Kidney tubule cell (primary cell): Measurements from ENCODE around the gene NEURL1B.
A peak's percentile ranks its signal among the peaks of the same experiment; 100 is the strongest.
"Not testable (repeated sequence)": the region's sequence is repeated elsewhere in the genome, so short reads cannot be mapped to it uniquely, and the experiment has no call there.

Experiments
- DNase-seq: peaks from one replicate; pipeline ENCODE4 v3.0.0-alpha.2; 2018; ENCODE audit warnings: low spot score

NEURL1B gene

DNA sequence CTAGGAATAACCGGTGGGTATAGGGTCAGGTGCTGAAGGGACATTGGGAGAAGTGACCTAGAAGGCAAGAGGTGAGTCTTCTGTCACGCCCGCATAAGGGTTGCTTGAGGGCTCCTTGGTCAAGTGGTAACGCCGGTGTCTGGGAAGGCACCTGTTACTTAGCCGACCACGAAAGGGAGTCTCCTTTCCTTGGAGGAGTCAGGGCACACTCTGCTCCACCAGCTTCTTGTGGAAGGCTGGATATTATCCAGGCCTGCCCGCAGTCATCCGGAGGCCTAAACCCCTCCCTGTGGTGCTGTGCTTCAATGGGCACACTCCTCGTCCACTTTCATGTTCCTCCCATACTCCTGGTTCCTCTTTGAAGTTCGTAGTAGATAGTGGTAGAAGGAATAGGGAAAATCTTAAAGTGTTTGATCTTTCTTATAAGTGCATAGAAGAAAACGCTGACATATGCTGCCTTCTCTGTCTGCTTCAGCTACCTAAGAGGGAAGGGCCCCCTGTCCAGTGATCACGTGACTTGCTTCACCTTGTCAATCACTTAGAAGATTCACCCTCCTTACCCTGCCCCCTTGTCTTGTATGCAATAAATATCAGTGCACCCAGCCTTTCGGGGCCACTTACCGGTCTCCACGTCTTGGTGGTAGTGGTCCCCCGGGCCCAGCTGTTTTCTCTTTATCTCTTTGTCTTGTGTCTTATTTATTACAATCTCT is 16.6 kb downstream of the NEURL1B start:
- DNase-seq, result not testable (repeated sequence)

DNA sequence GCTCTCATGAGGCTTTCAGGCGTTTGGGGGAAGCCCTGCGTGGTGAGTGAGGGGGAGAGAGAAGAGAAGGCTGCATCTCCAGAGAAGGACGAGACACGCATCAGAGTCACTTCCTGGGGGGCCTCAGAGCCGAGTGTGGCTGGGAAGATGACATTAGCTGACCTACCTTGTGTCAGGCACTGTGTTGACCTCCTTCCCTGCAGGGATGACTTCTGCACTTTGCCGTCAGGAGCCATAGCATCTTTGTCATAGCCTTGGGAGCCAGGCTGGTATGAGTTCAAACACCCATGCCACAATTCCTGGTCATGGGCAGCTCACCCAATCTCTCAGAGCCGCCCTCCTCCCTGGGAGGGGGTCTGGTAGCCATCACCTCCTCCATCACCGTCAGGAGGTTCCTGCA is 17.3 kb downstream of the NEURL1B start:
- no peak for DNase-seq

DNA sequence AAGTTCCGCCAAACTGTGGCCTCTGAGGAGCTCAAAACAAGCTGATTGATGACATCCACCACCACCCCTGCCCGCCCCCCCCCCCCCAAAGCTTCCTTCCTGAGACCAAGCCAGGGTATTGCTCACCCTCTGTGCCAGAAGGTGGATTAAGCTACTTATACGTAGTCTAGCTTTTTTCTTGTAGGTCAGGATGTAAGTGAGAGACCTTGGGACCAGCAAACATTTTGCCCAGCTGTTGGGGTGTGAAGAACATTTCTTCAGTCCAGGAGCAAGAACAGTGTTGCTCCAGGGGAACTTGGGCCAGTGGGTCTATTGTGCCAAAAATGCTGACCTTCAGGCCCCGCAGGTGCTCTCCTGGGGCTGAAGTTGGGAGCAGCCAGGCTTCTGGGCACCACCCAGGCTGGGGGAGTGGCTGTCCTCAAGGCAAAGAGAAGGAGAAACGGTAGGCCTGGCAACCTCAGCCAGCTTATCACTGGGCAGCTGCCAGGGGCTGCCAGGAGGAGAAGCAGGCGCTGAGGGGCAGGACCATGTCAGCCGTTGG is 18.0 kb downstream of the NEURL1B start:
- no peak for DNase-seq

DNA sequence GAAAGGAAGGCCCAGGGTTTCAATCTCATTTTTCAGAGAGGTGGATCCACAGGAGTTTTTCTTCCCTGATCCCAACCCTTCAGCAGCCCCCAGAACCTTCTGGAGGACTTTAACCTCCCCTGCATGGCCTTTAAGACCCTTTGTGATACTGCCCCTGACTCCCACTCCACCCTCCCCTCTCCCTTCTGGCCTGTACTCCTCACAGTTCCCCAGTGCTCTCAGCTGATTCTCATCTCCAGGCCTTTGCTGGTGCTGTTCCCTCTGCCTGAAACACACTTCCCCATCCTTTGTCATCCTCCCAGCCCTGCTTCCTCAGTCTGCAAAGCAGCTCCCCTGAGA is 18.5 kb downstream of the NEURL1B start:
- DNase-seq, result no peak

DNA sequence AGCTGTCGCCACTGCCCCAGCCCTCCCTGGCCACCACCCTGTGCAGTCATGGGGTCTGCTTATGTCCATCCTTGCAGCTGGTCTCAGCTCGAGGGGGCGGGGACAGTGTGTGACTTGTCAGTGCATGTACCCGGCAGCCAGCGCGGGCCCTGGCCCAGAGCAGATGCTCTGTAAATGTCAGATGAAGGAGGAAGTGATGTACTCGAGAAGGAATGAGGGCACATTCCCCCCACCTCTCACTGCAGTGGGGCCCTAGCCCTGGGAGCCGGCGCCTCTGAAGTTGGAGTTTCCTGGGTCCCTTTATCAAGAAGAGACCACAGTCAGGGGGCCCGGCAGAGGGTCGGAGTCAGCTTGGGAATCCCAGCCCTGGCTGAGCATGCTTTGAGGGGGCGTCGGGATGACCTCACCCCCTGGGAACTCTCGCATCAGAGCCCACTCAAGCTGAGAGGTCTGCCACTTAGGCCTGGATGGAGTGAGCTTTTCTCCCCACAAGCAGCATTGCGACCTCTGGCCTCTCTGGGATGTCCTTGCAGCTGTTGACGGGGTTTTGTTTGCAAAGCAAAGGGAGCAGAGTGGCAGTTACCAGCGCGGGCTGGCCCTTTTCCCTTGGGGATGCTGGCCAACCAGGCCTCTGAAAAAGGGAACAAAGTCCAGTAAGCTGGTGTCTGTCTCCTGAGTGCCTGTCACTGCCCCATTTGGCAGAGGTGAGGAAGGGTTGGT is 19.0 kb downstream of the NEURL1B start:
- DNase-seq, result peak; percentile 59

DNA sequence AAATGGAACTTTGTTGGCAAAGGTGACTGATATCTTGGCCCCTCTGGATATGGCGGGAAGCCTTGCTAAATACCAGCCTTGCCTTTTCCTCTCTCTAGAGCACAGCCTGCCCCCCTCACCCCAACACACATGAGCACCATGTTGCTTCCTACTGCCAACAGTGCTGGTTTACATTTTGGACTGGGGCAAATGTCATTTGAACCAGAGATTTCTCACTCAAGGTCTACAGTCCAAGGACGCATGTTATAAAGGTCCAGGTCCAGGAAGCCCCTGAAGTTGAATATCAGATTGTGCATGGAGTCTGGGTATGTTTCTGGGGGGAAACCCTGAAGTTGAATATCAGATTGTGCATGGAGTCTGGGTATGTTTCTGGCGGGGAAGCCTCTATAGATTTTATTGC is 19.9 kb downstream of the NEURL1B start:
- no peak for DNase-seq

DNA sequence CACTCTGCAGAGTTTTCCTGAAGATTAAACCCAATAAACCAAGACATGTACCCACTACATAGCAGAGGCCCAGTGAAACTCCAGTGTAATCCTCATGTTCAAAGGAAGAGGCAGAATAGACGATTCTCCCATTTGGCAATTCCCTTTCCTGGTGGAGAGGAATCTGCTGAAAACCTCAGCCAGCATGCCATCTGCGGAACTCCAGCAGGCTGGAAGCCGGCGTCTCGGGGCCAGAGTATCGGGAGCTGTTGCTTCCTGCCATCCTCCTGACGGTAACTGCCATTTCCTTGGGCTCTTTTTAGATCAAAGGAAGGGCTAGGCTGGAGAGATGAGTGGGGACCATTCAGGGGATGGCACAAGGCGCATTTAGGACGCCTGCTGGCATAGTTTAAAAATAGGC is 20.5 kb downstream of the NEURL1B start:
- DNase-seq, result no peak

DNA sequence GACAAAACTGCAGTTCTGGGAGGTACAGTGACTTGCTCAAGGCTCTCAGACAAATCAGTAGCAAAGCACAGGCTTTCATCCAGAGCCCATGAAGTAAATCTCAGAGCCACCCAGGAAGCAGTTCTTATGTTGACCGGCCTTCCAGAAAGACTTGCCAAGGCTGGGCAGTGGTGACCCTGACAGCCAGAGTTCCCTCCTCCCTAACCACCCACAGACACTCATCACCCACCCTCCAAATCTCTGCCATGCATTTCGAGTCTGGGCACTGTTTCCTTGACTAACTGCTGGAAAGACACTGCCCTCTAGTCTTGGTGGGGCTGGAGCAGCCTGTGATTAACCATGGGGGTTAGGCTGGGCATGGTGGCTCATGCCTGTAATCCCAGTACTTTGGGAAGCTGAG is 21.5 kb downstream of the NEURL1B start:
- DNase-seq, result no peak

DNA sequence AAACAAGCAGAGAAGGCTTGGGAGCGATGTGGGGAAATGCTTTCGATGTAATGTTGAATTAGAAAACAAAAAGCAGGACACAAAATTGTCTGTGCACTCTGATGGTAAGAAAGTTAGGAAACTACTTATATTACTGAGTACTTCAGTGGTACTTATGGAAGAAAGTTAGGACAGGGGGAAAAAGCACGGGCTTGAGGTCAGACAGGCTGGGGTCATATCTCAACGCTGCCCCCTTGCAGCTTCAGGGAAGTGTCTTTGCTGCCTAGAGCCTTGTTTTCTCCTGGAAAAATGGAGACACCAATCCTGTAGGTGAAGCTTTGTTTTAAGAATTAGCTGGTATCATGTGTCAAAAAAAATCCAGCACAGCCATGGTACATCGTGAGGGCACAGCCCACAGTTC is 23.0 kb downstream of the NEURL1B start:
- no peak for DNase-seq

DNA sequence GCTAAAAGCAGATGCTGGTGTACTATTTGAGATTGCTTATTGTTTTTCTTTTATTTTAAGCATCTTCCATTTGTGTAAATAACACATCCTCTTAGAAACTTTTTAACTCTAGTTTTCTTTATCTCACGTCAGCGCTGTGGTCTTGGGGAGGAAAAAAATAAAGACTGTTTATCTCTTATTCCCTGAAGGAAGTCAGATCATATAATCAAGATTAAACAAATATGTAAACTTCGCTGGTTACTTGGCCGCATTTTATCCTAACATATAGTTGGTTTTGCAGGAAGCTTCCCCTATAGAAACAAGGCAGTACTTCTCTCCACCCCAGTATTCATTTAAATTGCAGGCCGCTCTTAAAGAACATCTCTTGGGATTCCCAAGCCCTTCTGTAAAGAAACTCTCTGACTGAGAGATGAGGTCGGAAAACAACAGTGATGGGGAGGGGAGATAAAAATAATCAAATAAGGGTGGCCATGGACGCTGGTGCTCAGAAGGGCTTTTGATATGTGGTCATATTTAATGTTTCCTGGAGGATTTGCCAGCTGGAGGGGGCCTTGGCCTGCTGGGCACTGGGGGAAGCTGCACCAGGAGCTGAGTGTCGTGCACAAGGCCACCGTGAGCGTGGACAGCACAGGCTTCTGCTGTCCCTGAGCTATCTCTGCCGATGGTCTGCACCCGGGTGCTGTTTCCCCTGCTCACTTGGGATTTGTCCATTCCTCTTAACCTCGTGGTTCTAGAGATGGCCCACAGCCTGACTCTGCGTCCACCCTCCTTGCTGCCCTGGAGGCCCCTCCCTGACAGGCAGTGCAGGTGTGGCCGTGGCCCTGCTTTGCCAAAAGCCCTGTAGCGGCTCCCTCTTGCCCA is 23.8 kb downstream of the NEURL1B start:
- no peak for DNase-seq

DNA sequence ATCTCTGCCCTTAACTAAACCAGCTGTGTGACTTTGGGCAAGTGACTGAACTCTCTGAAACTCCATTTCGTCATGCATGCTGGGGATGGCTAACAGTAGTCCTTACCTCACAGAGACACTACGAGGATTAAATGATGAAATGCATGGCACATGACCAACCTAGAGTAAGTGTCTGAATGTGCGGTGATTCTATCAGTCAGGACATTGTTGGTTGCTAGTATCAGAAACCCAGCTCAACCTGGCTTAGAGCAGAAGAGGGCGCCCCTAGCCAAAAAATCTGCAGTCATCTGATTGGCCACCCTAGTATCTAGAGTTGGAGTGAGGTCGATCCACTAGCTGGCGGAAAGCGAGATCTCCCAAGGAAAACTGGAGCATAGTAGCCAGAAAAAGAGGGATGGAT is 25.2 kb downstream of the NEURL1B start:
- no peak for DNase-seq

DNA sequence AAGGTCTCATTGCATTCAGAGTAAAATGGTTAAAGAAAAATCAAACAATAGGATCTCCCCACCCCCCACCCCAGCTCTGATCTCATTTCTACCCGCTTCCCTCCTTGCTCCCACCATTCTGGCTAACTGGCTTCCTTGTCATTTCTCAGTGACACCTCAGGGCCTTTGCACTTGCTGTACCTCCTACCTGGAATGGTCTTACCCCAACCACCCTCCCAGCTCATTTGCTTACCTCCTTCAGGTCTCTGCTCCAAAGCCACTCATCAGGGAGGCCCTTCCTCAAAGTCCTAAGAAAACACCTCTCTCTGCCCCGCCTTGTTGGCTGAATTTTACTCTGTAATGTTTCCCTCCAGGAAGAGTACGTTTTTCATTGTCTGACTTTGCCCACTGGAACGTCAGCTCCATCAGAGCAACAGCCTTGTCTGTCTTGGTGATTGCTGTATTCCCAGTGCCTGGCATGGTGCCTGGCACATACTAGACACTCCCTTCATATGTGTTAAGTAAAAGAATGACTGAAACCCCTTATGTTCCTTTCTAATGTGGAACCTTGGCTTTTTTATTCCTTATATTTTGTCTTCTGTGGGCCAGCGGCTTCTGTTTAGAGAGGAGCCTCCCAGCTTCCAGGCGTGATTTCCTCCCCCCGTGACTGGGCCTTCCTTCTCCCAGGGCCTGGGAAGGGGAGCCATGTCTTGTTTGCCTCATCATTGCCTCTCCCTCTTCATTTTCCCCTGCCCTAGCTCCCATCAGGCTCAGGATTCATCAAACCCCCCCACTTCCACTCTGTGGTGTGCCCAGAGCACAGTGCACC is 26.9 kb downstream of the NEURL1B start:
- DNase-seq, result no peak

DNA sequence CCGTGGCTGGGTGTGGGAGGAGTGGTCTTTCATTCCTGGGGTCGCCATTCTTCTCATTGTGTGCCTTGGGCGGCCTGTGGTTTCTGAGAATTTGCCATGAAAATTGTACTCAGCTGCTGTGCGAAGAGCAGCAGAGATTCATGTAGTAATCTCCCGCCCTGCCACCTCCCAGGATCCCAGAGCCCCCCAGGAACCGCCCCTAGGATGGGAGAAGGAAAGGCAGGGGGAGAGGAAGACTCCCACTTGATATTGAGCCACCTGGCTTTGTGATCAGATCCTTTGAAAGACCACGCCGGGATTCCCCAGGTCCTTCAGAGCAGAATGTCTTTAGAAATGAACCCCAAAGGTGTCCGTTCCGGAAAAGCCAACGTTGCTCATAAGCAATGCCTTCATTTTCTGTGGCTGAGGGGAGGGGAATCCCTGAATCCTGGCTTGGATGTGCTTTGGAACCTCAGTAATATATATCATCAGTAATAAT is 27.6 kb downstream of the NEURL1B start:
- DNase-seq, result no peak

DNA sequence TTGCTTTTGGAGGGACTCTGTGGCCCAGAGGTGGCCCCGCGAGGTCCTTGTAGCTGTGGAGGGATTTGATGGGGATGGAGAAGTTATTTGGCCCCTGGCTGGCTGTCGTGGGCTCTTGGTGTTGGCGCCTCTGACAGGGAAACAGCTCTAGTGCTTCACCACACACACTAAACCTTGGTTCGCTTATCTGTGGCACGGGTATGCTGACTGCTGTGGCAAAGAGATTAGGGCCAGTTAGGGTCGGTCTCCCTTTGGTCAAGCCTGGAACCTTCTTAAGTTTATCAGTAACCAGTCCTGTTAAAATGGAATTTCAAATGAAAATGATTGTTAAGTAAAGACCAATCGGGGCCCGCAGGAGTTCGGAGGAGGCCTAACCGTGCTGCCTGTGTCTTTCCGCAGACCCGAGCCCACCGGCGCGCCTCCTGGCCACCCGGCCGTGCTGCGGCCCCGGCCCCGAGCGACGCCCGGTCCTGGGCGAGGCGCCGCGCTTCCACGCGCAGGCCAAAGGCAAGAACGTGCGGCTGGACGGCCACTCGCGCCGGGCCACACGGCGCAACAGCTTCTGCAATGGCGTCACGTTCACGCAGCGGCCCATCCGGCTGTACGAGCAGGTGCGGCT is 28.4 kb downstream of the NEURL1B start:
- DNase-seq, result no peak

DNA sequence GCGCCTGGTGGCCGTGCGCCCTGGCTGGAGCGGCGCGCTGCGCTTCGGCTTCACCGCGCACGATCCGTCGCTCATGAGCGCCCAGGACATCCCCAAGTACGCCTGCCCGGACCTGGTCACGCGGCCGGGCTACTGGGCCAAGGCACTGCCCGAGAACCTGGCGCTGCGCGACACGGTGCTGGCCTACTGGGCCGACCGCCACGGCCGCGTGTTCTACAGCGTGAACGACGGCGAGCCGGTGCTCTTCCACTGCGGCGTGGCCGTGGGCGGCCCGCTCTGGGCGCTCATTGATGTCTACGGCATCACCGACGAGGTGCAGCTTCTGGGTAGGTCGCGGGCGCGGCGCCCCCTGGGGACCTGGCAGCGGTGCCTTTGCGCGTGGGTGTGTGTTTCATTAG is 28.9 kb downstream of the NEURL1B start:
- DNase-seq, result no peak

DNA sequence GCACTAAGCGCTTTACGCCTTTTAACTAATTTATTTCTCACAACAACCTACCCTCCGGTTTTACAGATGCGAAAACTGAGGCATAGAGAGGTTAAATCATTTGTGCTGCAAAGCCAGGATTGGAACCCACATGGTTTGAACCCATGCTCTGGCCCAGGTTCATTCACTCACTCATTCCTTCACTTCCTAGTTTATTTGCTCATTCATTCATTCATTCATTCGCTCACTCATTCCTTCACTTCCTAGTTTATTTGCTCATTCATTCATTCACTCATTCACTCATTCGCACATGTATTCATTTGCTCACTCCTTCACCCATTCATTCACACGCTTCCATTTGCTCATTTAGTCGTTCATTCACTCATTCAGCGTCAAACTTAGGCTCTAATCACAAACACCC is 29.4 kb downstream of the NEURL1B start:
- no peak for DNase-seq

DNA sequence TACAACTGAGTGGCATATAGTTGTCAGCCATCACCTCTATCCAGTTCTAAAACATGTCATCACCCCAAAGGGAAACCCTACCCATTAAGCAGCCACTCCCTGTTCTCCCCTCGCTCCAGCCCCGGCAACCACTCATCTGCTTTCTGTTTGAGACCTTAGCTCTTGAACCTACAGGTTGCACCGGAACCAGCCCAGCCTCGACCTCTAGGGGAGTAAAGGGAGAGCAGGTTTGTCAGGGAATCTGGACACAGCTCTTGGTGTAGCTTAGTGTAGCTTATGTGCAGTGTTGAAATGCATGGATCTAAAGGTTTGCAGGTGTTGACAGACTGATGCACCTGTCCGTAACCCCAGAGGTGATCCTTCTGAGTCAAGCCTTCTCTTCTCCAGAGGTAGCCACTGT is 30.0 kb downstream of the NEURL1B start:
- no peak for DNase-seq

DNA sequence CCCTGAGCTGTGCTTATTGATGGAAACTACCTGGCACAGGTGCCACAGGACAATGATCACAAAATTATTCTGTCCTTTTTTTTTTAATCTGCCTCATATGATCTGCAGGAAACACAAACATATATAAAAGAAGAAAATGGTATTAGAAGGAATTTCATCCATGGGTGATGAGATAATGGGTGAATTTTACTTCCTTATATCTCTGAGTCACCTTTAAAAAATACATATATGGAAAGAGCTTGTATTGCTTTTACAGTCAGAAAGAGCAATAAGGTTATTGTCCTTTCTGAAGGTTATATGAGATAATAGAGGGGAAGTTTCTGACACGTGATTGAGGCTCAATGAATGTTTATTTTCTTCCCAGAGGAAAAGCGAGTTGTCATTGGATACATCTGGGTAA is 31.6 kb downstream of the NEURL1B start:
- peak; percentile 20 for DNase-seq

DNA sequence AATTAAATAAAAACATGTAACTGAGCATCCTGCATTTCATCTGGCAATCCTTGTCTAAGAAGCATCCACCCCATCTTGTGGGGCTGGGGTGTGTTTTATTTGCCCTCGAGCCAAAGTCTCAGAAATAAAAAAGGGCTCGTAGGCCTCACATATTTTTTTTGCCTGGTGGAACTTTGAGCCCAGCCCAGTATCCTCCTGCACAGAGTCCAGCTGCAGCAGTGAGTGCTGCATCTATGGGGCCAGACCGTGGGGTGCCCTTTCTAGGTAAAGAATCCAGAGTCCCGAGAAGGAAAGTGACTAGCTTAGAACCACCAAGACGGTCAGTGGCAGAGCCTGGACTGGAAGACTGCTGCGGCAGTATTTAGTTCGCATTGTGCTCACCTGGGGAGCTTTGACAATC is 33.1 kb downstream of the NEURL1B start:
- DNase-seq, result no peak

DNA sequence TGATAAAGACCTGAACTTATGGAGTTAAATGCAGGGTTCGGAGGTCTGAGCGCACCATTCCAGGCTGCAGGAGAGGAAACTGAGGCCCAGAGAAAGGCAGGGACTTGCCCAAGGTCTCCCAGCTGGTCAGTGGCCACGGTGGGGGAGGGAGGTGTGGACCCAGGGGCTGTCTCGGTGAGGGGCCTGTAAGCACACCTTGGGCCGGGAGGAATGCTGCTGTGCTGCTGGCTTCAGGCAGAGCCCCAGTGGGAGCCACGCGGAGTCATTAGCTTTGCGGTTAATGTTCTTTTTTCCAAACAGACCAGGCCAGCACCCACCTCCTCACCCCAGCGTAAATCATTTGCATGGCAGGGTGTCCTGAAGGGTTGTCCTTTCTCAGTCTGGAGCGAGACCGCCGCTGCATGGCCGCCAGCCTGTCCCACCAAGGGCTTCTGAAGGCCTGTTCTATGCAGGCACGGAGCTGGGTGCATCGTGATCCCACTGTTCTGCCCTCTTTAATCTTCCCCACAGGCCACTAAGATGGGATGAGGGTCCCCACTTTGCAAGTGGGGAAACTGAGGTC is 35.9 kb downstream of the NEURL1B start:
- DNase-seq, result no peak

DNA sequence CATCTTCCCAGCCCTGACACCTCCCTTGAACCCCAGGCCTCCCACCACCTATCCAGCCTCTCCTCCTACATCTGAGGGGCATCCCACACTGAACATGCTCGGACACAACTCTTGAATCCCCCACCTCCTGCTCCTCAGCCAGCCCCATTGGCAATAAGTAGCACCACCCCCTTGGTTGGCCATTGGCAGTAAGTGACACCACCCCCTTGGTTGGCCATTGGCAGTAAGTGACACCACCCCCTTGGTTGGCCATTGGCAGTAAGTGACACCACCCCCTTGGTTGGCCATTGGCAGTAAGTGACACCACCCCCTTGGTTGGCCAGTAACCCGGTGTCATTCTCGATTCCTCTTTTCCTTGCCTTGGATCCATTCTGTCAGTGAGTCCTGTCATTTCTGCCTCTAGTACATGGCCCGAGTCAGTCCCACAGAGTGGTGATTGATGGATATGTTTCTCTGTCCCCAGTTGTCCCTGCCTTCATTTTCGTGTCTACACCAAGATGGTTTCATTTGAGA is 37.4 kb downstream of the NEURL1B start:
- DNase-seq, result not testable (repeated sequence)
